PC-9 (cell line): Measurements from ENCODE around the gene WDCP. TPM values are rescaled to one million over a fixed set of nuclear protein-coding genes. Genes with fewer than 3 reads are reported as not detected.

Source experiments
- BruUV-seq: library from RNA; stranded (reverse); fragments of 400-500 nt; replicated peaks from 2 replicates; lab custom pipeline; 2021; lab: Mats Ljungman, UMichigan
- CTCF ChIA-PET: fragments of 300-600 bp; sonication (Branson Sonifier 250); formaldehyde crosslinking; loops from one replicate; lab custom pipeline; 2022; ENCODE audit warnings: antibody characterized with exemption; lab: Charles Lee
- POLR2A ChIA-PET: fragments of 300-600 bp; sonication (Branson Sonifier 250); formaldehyde crosslinking; loops from one replicate; lab custom pipeline; 2022; ENCODE audit warnings: antibody characterized with exemption; ENCODE audit not compliant: unreplicated experiment; lab: Charles Lee
- DNase-seq, 2 experiments: peaks; one replicate each; pipeline versions ENCODE4 v3.0.0 to v3.0.0-alpha.2; 2015 to 2022; ENCODE audit warnings: mixed read lengths in 1 of 2
- H2AFZ ChIP-seq: fragments of 200-600 bp; sonication (generic); 2 replicates; pipeline ENCODE4 v1.8.1; 2017; ENCODE audit warnings: antibody characterized with exemption
- H3F3A ChIP-seq: fragments of 200-600 bp; sonication (generic); 2 replicates; pipeline ENCODE4 v1.8.1; 2017; ENCODE audit warnings: antibody characterized with exemption, mild to moderate bottlenecking, low read depth; ENCODE audit not compliant: insufficient read depth
- H3K27ac ChIP-seq: fragments of 200-600 bp; sonication (generic); 2 replicates; pipeline ENCODE4 v1.6.1; 2016; ENCODE audit warnings: mixed run types
- H3K27me3 ChIP-seq: fragments of 200-600 bp; sonication (generic); 2 replicates; pipeline ENCODE4 v1.6.1; 2016; ENCODE audit warnings: low read depth, mixed run types; ENCODE audit not compliant: insufficient read depth
- H3K36me3 ChIP-seq: fragments of 200-600 bp; sonication (generic); 2 replicates; pipeline ENCODE4 v1.6.1; 2016; ENCODE audit warnings: low read depth, mixed run types
- H3K4me1 ChIP-seq: fragments of 200-600 bp; sonication (generic); replicated peaks from 2 replicates; pipeline ENCODE4 v1.6.1; 2016; ENCODE audit warnings: mixed run types; ENCODE audit not compliant: insufficient read depth
- H3K4me2 ChIP-seq: fragments of 200-600 bp; sonication (generic); 2 replicates; pipeline ENCODE4 v1.6.1; 2017; ENCODE audit warnings: mixed run types
- H3K4me3 ChIP-seq: fragments of 200-600 bp; sonication (generic); 2 replicates; pipeline ENCODE4 v1.6.1; 2016; ENCODE audit warnings: mixed run types
- H3K79me2 ChIP-seq: fragments of 200-600 bp; sonication (generic); 2 replicates; pipeline ENCODE4 v1.6.1; 2017; ENCODE audit warnings: low read depth, mixed run types
- H3K9me2 ChIP-seq: fragments of 200-600 bp; sonication (generic); 2 replicates; pipeline ENCODE4 v1.8.1; 2017; ENCODE audit warnings: mild to moderate bottlenecking; ENCODE audit not compliant: insufficient read depth
- H3K9me3 ChIP-seq: fragments of 200-600 bp; sonication (generic); 2 replicates; pipeline ENCODE4 v1.8.1; 2016; ENCODE audit warnings: low read depth; ENCODE audit not compliant: insufficient read depth
- H4K20me1 ChIP-seq: fragments of 200-600 bp; sonication (generic); 2 replicates; pipeline ENCODE4 v1.8.1; 2017; ENCODE audit not compliant: insufficient read depth
- CTCF ChIP-seq: fragments of 200-600 bp; sonication (generic); conservative IDR thresholded peaks from 2 replicates; pipeline ENCODE4 v1.6.1; 2017; ENCODE audit warnings: mixed run types, antibody characterized with exemption, mild to moderate bottlenecking, moderate library complexity
- EZH2 ChIP-seq: fragments of 200-600 bp; sonication (generic); IDR thresholded peaks from 2 replicates; pipeline ENCODE4 v1.8.0; 2017; ENCODE audit warnings: antibody characterized with exemption, low read depth
- intact Hi-C: fragments of 100-400 bp; cut with micrococcal nuclease; formaldehyde crosslinking; loops from one replicate; pipeline ENCODE4 v1.10.0; 2022; ENCODE audit not compliant: unreplicated experiment
- total RNA-seq: library from RNA; stranded (reverse); gene quantifications from 2 replicates; pipeline ENCODE4 v1.2.3, GENCODE V29; 2021

WDCP gene
- total RNA-seq, 1 experiment from 2014 or later: 13.5 TPM

GRCh38 chr2:24055750-24056149 lies 8.6 kb upstream of the WDCP start:
- no peak for DNase-seq
- no peaks in the 10 kb centered on the region for H3K9me2 ChIP-seq
- H3K27me3 ChIP-seq: peaks cover 2% of the 10 kb centered on the region; the same call in 1 of the 2 replicates
- intact Hi-C loops: no loop called here
- ChIA-PET POLR2A (no interaction called here), CTCF (no interaction called here)
- H3K9me3 ChIP-seq: no peaks in the 10 kb centered on the region
- no peak for TF ChIP-seq EZH2
- no peaks in the 10 kb centered on the region for H4K20me1 ChIP-seq
- no peaks in the 10 kb centered on the region for H3K4me1 ChIP-seq
- H3K4me3 ChIP-seq: no peak overlapping the region
- BruUV-seq: no TSS peak
- H3K27ac ChIP-seq: no peak overlapping the region
- no peak overlapping the region for H3K4me2 ChIP-seq
- H3K79me2 ChIP-seq: no peaks in the 10 kb centered on the region
- no peaks in the 10 kb centered on the region for H3K36me3 ChIP-seq
- H2AFZ ChIP-seq: no peak overlapping the region
- H3F3A ChIP-seq: peaks cover 24% of the 10 kb centered on the region; the same call in 1 of the 2 replicates

- H2AFZ ChIP-seq: no peak overlapping the region
- H3K36me3 ChIP-seq: no peaks in the 10 kb centered on the region
- H3K79me2 ChIP-seq: no peaks in the 10 kb centered on the region
- intact Hi-C loops: no loop called here
- H3K4me2 ChIP-seq: no peak overlapping the region
- no peaks in the 10 kb centered on the region for H3K4me1 ChIP-seq
- no peak overlapping the region for H3K27ac ChIP-seq
- BruUV-seq: no TSS peak
- DNase-seq: no peak
- H3K27me3 ChIP-seq: peaks cover 10% of the 10 kb centered on the region; the same call in 1 of the 2 replicates
- CTCF ChIA-PET: no interaction called here
- H3K9me2 ChIP-seq: no peaks in the 10 kb centered on the region
- H3K4me3 ChIP-seq: no peak overlapping the region
- no peaks in the 10 kb centered on the region for H3K9me3 ChIP-seq
- POLR2A ChIA-PET: no interaction called here
- H4K20me1 ChIP-seq: no peaks in the 10 kb centered on the region
- peaks cover 24% of the 10 kb centered on the region; the same call in 1 of the 2 replicates for H3F3A ChIP-seq
- TF ChIP-seq CTCF (no peak), EZH2 (no peak)
Observed at GRCh38 chr2:24054366-24055010, 7.3 kb upstream of the WDCP start.

- H4K20me1 ChIP-seq: no peaks in the 10 kb centered on the region
- H3K4me2 ChIP-seq: no peak overlapping the region
- H3K27ac ChIP-seq: no peak overlapping the region
- no peak for TF ChIP-seq EZH2
- TF ChIP-seq CTCF: no peak
- peaks cover 10% of the 10 kb centered on the region; the same call in 1 of the 2 replicates for H3K27me3 ChIP-seq
- H3K4me3 ChIP-seq: no peak overlapping the region
- ChIA-PET POLR2A (no interaction called here), CTCF (no interaction called here)
- 0 out of 2 replicates have a peak, but pooled peaks cover 4% of the 10 kb centered on the region for H3K4me1 ChIP-seq
- DNase-seq: no peak
- H2AFZ ChIP-seq: no peak overlapping the region
- no peaks in the 10 kb centered on the region for H3K79me2 ChIP-seq
- intact Hi-C loops: no loop called here
- H3K36me3 ChIP-seq: no peaks in the 10 kb centered on the region
- no TSS peak for BruUV-seq
- no peaks in the 10 kb centered on the region for H3K9me2 ChIP-seq
- peaks cover 17% of the 10 kb centered on the region; the same call in 1 of the 2 replicates for H3F3A ChIP-seq
- H3K9me3 ChIP-seq: no peaks in the 10 kb centered on the region
Observed at GRCh38 chr2:24052951-24053350, 5.8 kb upstream of the WDCP start.
